Transverse colon (tissue), 4 donors: Measurements from ENCODE around the gene CLINT1. TPM values are rescaled to one million over a fixed set of nuclear protein-coding genes. Genes with fewer than 3 reads are reported as not detected.

Experiments used
- DNase-seq: peaks from one replicate; pipeline ENCODE4 v3.0.0-alpha.2; 2019
- H3K27ac ChIP-seq, 4 donors: fragments of 200-600 bp; sonication (generic); 2 replicates each; pipeline ENCODE4 v1.5.1; 2016 to 2018; ENCODE audit warnings: inconsistent platforms in 4 of 4
- H3K27me3 ChIP-seq: fragments of 200-600 bp; sonication (generic); 2 replicates; pipeline ENCODE4 v1.5.1; 2017; ENCODE audit warnings: inconsistent platforms
- H3K36me3 ChIP-seq, 4 donors: fragments of 200-600 bp; sonication (generic); 2 replicates each; pipeline ENCODE4 v1.5.1; 2017 to 2019; ENCODE audit warnings: inconsistent platforms in 4 of 4
- H3K4me1 ChIP-seq, 4 donors: fragments of 200-600 bp; sonication (generic); 2 replicates each; pipeline ENCODE4 v1.5.1; 2017 to 2020; ENCODE audit warnings: inconsistent platforms in 4 of 4
- H3K4me3 ChIP-seq, 4 donors: fragments of 200-600 bp; sonication (generic); 1 replicate in 1 of 4; 2 replicates in 3 of 4; pipeline versions ENCODE4 v1.5.1 to v1.6.1; 2017 to 2019; ENCODE audit warnings: inconsistent platforms in 4 of 4
- H3K9me3 ChIP-seq, 2 donors: fragments of 200-600 bp; sonication (generic); 2 replicates each; pipeline ENCODE4 v1.5.1; 2017 to 2019; ENCODE audit warnings: inconsistent platforms in 2 of 2
- CTCF ChIP-seq, 5 experiments: fragments of 200-600 bp in 3 of 5; fragments of 450-650 bp in 2 of 5; sonication (generic) in 3 of 5; IDR thresholded peaks; 1 replicate in 2 of 5; 2 replicates in 3 of 5; pipeline ENCODE4 v1.5.1; 2016 to 2017; ENCODE audit warnings: antibody characterized with exemption in 5 of 5, inconsistent platforms in 3 of 5, mild to moderate bottlenecking in 2 of 5, moderate library complexity in 1 of 5
- EP300 ChIP-seq: sonication (generic); formaldehyde crosslinking; IDR thresholded peaks from one replicate; pipeline ENCODE4 v1.6.1; 2017; ENCODE audit warnings: antibody characterized with exemption, low read depth
- POLR2A ChIP-seq: fragments of 450-650 bp; IDR thresholded peaks from one replicate; pipeline ENCODE4 v1.6.1; 2016; ENCODE audit warnings: antibody characterized with exemption, mild to moderate bottlenecking, moderate library complexity
- POLR2AphosphoS5 ChIP-seq, 3 donors: sonication (generic); formaldehyde crosslinking; IDR thresholded peaks; one replicate each; pipeline ENCODE4 v1.6.1; 2016; ENCODE audit warnings: antibody characterized with exemption in 3 of 3
- WGBS, 2 donors: methylation state at CpG; one replicate each; pipeline ENCODE4 v1.1.5; 2018; ENCODE audit warnings: low coverage in 1 of 2; 5-methylcytosine and 5-hydroxymethylcytosine counted together
- in situ Hi-C, 4 donors: fragments of 200-750 bp; cut with MboI; loops; one replicate each; pipeline versions ENCODE4 v1.15.0 to v1.15.1; 2017; ENCODE audit warnings: low sequenced_read_pairs in 3 of 4, low pct_ligation_motif_present in 1 of 4, low pct_unique_long_range_greater_than_20kb in 1 of 4
- intact Hi-C: fragments of 100-400 bp; cut with DNase I; formaldehyde crosslinking; loops from one replicate; pipeline ENCODE4 v1.15.1; 2023; ENCODE audit warnings: low total_unique reads
- small RNA-seq, 4 donors: library from RNA; depleted of rRNA; stranded (forward); fragments of <200 nt; gene quantifications; one replicate each; pipeline ENCODE3, GENCODE V24; 2016
- total RNA-seq, 4 donors: library from RNA; depleted of rRNA; stranded (reverse); fragments of >200 nt; gene quantifications; one replicate each; pipeline ENCODE4 v1.1.0, GENCODE V29; 2016

The CLINT1 gene
- total RNA-seq, 4 donors from 2014 or later = 75.6 to 174 (median 131) TPM

DNA sequence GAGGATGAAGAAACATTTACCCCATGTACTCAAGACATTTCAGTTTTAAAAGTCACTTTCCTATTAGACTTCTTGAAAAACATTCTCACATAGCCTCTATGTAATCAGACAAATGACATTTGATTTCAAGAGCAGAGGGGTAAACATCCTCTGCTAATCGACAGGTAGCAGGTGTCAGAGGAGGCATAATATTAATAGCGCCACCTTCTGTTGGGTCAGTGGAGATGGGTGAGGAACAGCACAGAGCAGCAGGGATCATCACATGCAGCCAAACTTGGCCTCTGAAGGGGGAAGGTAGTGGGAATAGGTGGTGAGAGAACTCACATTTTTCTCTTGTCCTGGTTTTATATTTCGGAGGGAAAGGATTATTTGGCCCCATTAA lies 118.7 kb downstream of the CLINT1 start:
- Histone ChIP-seq H3K9me3 (no peaks in the 10 kb centered on the region), H3K27me3 (no peaks in the 10 kb centered on the region), H3K36me3 (peaks cover 0 to 15% (median 5%) of the 10 kb centered on the region in 4 donors), H3K4me1 (peaks cover 10 to 16% (median 15%) of the 10 kb centered on the region in 4 donors), H3K4me3 (no peak overlapping the region), H3K27ac (no peak overlapping the region)
- WGBS, 2 donors = 19 to 52% methylated on average over 2 to 3 of the region's 3 CpGs
- intact Hi-C loops = loop anchor here (10.0 kb wide), 1 partner anchor 1705 kb away; no protein-coding TSS in a partner anchor
- TF ChIP-seq POLR2A = no peak
- TF ChIP-seq CTCF (IDR thresholded peaks at IDR 0.05) = peak; percentile 31 to 45 (median 37)
- no peak for TF ChIP-seq EP300
- in situ Hi-C loops = loop anchor here in 3 of 4 donors (10.0 to 25.0 kb wide), 5 partner anchors 253 to 603 kb away; partner anchors contain the start of gene MED7 (in 1 of the 3)
- no peak for DNase-seq

DNA sequence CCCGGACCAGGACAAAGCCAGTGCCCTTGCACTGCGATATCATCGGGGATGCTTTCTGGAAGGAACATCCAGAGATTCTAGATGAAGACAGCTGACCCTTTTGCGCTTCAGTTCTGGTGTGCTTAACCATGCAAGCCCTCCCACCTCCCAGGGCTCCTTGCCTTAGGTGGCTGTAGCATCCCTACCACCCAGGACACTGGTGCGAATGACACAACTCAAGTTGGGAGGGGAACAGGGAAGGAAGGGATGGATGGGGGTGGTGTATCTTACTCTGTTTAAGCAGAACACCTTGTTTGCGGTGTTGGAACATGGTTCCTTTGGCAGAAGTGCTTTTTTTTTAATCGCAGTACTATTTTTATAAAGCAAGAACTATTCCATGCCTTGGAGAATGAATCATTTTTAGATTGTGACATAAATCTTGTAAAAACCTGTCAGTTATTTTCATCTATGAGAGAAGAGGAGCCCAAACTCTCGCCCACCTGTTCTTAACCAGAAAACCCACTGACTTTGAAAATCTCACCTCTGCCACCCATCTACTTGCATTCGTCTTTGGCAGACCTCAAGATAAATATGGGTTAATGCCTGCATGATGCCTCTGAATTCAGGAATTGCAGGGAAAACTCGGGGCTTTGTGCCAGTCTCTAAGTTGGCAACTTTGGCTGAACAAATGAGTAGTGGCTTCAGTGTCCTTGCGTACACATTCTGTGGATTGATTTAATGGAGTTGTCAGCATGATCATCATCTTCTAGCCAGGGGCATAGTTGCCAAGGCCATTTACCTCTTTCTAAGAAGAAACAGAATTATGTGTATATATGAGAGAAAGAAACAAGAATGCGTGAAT lies 119.3 kb downstream of the CLINT1 start:
- peaks cover 0 to 15% (median 5%) of the 10 kb centered on the region in 4 donors for H3K36me3 ChIP-seq
- no peak for DNase-seq
- H3K4me3 ChIP-seq = no peak overlapping the region
- H3K4me1 ChIP-seq = peaks cover 4 to 11% (median 9%) of the 10 kb centered on the region in 4 donors
- intact Hi-C loops = loop anchor here (10.0 kb wide), 1 partner anchor 1705 kb away; no protein-coding TSS in a partner anchor
- in situ Hi-C loops = loop anchor here (5.0 to 25.0 kb wide), 6 partner anchors 252 to 602 kb away; partner anchors contain the start of gene MED7 (in 1 of the 4)
- TF ChIP-seq EP300 = no peak
- TF ChIP-seq POLR2AphosphoS5 (IDR thresholded peaks at IDR 0.05) = no peak
- TF ChIP-seq POLR2A = no peak
- no peak for TF ChIP-seq CTCF (IDR thresholded peaks at IDR 0.05)
- H3K27ac ChIP-seq = no peak overlapping the region
- H3K9me3 ChIP-seq = no peaks in the 10 kb centered on the region
- no peaks in the 10 kb centered on the region for H3K27me3 ChIP-seq
- WGBS, 2 donors = 85% methylated on average over 6 to 12 of the region's 12 CpGs

- 65 to 78% methylated on average over 4 to 6 of the region's 6 CpGs for WGBS, 2 donors
- no peak overlapping the region for H3K4me3 ChIP-seq
- in situ Hi-C loops = loop anchor here (5.0 to 25.0 kb wide), 5 partner anchors 249 to 599 kb away; partner anchors contain the start of gene MED7 (in 1 of the 4)
- peaks cover 0 to 11% (median 5%) of the 10 kb centered on the region in 4 donors for H3K4me1 ChIP-seq
- peak overlapping the region; percentile 11 to 41 (median 26) for H3K27ac ChIP-seq
- no peaks in the 10 kb centered on the region for H3K27me3 ChIP-seq
- TF ChIP-seq POLR2A = no peak
- TF ChIP-seq EP300 = no peak
- no peak for TF ChIP-seq CTCF (IDR thresholded peaks at IDR 0.05)
- TF ChIP-seq POLR2AphosphoS5 (IDR thresholded peaks at IDR 0.05) = no peak
- no peak for DNase-seq
- intact Hi-C loops = no loop called here
- no peaks in the 10 kb centered on the region for H3K9me3 ChIP-seq
- H3K36me3 ChIP-seq = peaks cover 0 to 22% (median 5%) of the 10 kb centered on the region in 4 donors
Measured at GRCh38 chr5:157735991-157736390, 123.0 kb downstream of the CLINT1 start.

Small RNA genes within 50 kb of the gene (small RNA-seq; reads per million reads assigned to genes)
- 0 reads per million in 4 donors for gene AC026407.1
- 0 reads per million in 4 donors for gene RNU6-260P

Other genes starting within 250 kb of the CLINT1 start
- gene SOX30, start 206.7 kb downstream of the CLINT1 start, total RNA-seq = under 1 TPM in 2 of 4 donors, not detected in 2; 0.16 to 0.75 TPM
- not detected for gene C5orf52, start 187.6 kb downstream of the CLINT1 start, total RNA-seq
- 10 to 100 TPM in 2 of 4 donors, 1 to 10 TPM in 2; 2.2 to 16.8 (median 7.0) TPM for gene THG1L, start 127.7 kb downstream of the CLINT1 start, total RNA-seq
- 1 to 10 TPM; 4.1 to 10.0 (median 5.8) TPM for gene LSM11, start 115.4 kb downstream of the CLINT1 start, total RNA-seq